GM12872 (cell line): ENCODE measurements around the gene TRIM2.
A peak's percentile ranks its signal among the peaks of the same experiment; 100 is the strongest.

ENCODE experiments used
- TF ChIP-seq, protein P1 (sequence below): IDR thresholded peaks from 3 replicates; pipeline ENCODE4 v1.5.1; 2011; ENCODE audit warnings: low read depth, mild to moderate bottlenecking, low read length, moderate library complexity; ENCODE audit not compliant: insufficient read depth

TRIM2 gene

GRCh38 chr4:153204247-153204671 is at the start of gene TRIM2:
Gene TRIM2 (plus strand): TSS chr4:153204443. CDS start chr4:153204531, 88 bp downstream.
- TF ChIP-seq, protein P1, sequence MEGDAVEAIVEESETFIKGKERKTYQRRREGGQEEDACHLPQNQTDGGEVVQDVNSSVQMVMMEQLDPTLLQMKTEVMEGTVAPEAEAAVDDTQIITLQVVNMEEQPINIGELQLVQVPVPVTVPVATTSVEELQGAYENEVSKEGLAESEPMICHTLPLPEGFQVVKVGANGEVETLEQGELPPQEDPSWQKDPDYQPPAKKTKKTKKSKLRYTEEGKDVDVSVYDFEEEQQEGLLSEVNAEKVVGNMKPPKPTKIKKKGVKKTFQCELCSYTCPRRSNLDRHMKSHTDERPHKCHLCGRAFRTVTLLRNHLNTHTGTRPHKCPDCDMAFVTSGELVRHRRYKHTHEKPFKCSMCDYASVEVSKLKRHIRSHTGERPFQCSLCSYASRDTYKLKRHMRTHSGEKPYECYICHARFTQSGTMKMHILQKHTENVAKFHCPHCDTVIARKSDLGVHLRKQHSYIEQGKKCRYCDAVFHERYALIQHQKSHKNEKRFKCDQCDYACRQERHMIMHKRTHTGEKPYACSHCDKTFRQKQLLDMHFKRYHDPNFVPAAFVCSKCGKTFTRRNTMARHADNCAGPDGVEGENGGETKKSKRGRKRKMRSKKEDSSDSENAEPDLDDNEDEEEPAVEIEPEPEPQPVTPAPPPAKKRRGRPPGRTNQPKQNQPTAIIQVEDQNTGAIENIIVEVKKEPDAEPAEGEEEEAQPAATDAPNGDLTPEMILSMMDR, result no peak

- TF ChIP-seq, protein P1, result no peak
Observed at GRCh38 chr4:153155686-153156085, 48.6 kb upstream of the TRIM2 start.

- TF ChIP-seq, protein P1, result peak; percentile 55
Observed at GRCh38 chr4:153156263-153156662, 48.0 kb upstream of the TRIM2 start.

DNA sequence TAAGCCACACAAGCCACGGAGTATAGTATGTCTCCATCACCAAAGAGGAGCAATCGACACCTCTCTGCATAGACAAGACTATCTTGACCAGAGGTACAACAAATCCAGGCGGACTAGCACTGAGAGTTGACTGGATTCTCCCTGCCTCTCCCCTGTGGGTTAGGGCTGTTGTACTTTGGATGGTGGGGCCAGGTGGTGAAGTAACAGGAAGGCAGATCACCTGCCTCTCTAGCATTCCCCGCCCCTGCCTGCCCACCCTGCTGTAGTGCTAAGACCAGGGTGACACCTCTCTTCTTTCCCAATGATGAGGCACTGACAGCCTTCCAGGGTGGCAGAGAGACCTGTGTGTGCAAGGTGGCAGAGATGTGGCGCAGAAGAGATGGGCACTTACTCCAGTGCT is 47.5 kb upstream of the TRIM2 start:
- TF ChIP-seq, protein P1, result no peak

DNA sequence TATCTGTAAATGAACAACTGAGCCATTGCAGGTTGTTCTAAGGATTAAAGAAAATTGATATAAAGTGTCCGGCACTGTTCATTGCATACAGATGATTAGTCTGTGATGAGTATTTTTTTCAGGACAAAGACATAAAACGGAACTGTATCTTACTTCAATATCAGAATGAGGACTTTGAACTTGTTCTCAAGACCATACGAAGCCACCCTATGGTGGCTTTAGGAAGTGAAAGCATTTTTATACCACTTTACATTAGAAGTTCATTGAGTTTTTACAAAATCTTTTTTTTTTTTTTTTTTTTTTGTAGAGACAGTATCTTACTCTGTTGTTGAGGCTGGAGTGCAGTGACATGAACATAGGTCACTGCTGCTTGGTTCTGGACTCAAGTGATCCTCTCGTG is 45.2 kb upstream of the TRIM2 start:
- TF ChIP-seq, protein P1, result peak; percentile 28; the same call in 1 of the 3 replicates

DNA sequence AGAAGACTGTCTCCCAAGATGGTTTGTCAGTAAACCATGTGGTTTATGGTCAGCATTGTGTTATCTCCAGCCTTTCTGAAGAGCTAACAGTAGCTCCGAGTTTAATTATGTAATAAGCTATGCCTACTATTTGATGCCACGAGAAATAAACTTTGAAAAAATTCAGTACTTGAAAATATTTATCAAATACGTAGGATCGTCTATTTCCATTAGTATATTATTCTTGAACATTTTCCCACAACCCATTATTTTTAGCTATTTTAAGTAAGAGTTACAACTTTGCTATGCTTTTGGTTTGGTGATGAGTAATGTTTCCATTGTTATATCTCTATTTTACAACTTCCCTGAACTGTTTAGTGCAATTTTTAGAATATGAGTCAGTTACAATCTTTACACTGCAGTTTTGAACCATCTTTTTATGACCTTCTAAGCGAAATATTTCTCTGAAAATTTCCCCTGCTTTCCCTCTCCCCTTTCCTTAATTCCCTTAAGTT is 44.5 kb upstream of the TRIM2 start:
- TF ChIP-seq, protein P1, result no peak

- TF ChIP-seq, protein P1, result no peak
Observed at GRCh38 chr4:153160821-153161220, 43.4 kb upstream of the TRIM2 start.
